Measurements from ENCODE around the gene FNIP2.

Gene FNIP2

DNA sequence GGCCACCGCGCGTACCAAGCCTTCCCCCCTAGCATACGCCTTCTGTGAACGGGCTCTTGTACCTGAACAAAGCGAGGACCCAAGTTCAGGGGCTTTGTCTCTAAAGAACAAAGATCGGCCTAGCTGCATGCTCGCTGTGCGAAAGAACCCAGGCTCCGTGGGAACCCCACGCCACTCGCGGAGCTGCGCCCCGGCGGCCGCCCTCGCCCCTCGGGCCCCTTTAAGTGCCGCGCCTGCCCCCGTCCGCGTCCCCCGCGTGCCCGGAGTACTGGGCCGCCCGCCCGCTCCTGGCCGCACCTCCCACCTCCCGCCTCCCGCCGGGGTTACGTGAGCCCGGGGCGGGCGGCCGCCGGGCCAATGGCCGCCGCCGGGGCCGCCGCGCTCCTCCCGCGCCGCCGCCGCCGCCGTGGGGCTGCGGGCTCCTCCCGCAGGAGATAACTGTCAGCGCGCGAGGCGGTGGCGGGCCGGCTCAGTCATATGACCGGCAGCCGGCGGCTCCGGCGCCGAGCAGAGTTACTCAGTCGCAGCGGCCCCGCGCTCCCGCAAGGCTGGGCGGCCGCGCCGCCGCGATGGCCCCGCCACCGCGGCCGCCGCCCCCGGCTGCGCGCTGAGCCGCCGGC is at the start of gene FNIP2:
FNIP2 (plus strand) TSS at position 472 of the 620 bp plus-strand sequence. CDS start 187 bp downstream, outside the sequence.
- H3K27me3 ChIP-seq (ENCODE audit: control insufficient read depth in 1 of 2, insufficient read depth in 2 of 2, low read length in 2 of 2) = no peaks in the 10 kb centered on the region
- H3K4me1 ChIP-seq (ENCODE audit: insufficient read depth, low read length) = peaks cover 30% of the 10 kb centered on the region
- H3K9me3 ChIP-seq (ENCODE audit: low read length) = no peaks in the 10 kb centered on the region
- peak within 1 kb of the TSS; percentile 63 to 87 for H3K4me3 ChIP-seq (ENCODE audit: low read depth in 1 of 2, low read length in 2 of 2)
- no peaks in the 10 kb centered on the region for H3K36me3 ChIP-seq (ENCODE audit: insufficient read depth, low read length)
- H3K9ac ChIP-seq (ENCODE audit: low read length) = peak within 1 kb of the TSS; percentile 66
- H3K27ac ChIP-seq (ENCODE audit: low read depth, low read length) = peak within 1 kb of the TSS; percentile 82

- H3K4me1 ChIP-seq (ENCODE audit: insufficient read depth, low read length) = peaks cover 8% of the 10 kb centered on the region
- no peak overlapping the region for H3K4me3 ChIP-seq (ENCODE audit: low read depth in 1 of 2, low read length in 2 of 2)
- H3K9me3 ChIP-seq (ENCODE audit: low read length) = no peaks in the 10 kb centered on the region
- peaks cover 31% of the 10 kb centered on the region for H3K36me3 ChIP-seq (ENCODE audit: insufficient read depth, low read length)
- no peaks in the 10 kb centered on the region for H3K27me3 ChIP-seq (ENCODE audit: control insufficient read depth in 1 of 2, insufficient read depth in 2 of 2, low read length in 2 of 2)
- no peak overlapping the region for H3K9ac ChIP-seq (ENCODE audit: low read length)
- H3K27ac ChIP-seq (ENCODE audit: low read depth, low read length) = no peak overlapping the region
These were observed 47.1 kb upstream of the FNIP2 start for GRCh38 chr4:158721680-158722079.

GRCh38 chr4:158722291-158722916 is 46.4 kb upstream of the FNIP2 start:
- Histone ChIP-seq H3K9me3 (ENCODE audit: low read length) (no peaks in the 10 kb centered on the region), H3K4me3 (ENCODE audit: low read depth in 1 of 2, low read length in 2 of 2) (peak overlapping the region; percentile 81 to 97), H3K36me3 (ENCODE audit: insufficient read depth, low read length) (peaks cover 27% of the 10 kb centered on the region), H3K27ac (ENCODE audit: low read depth, low read length) (peak overlapping the region; percentile 77), H3K27me3 (ENCODE audit: control insufficient read depth in 1 of 2, insufficient read depth in 2 of 2, low read length in 2 of 2) (no peaks in the 10 kb centered on the region), H3K4me1 (ENCODE audit: insufficient read depth, low read length) (peaks cover 8% of the 10 kb centered on the region), H3K9ac (ENCODE audit: low read length) (peak overlapping the region; percentile 75)

DNA sequence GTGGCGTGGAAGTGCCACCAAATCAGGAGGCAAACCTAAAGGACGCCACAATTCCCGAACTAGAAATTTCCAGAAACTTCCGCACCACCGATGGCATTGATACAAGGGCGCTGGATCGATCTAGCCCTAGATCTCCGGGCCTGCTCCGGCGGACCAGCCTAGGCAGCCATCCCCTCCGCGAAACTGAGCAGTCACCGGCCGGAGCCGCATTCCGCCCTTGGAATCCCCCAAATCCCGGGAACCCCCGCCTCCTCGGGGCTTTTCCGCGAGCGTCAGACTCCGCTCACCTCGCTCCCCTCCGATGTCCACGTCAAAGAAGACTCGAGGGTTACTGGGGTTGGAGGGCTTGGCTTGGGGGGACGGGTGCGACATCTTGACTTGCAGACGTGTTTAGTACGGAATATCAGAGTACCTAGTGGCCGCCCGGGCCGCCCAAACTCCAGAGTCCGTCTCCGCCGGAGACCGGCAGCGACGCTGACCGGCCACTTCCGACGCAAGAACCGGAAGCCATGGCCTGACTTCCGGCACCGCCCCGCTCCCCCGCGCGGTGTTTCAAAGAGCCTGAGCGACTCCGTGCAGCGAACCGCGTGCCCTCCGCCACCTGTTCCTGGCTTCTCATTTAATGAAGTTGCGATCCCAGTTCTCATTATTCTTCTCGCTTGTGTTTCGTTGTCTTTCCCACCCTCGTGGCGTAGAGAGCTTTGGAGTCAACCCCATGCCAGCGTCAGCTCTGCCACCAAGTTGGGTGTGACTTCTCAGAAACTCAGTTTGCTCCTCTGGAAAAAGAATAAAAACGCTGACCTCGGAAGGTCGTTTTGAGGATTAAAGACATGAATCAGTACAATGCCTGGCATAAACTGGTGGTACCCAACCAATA is 45.7 kb upstream of the FNIP2 start, which contains the start of gene PPID:
PPID (minus strand) TSS at position 480 of the 877 bp plus-strand sequence; CDS start at position 372, 108 bp downstream.
- H3K9me3 ChIP-seq (ENCODE audit: low read length) = no peaks in the 10 kb centered on the region
- peaks cover 20% of the 10 kb centered on the region for H3K36me3 ChIP-seq (ENCODE audit: insufficient read depth, low read length)
- H3K27ac ChIP-seq (ENCODE audit: low read depth, low read length) = peak within 1 kb of the TSS; percentile 77
- peaks cover 8% of the 10 kb centered on the region for H3K4me1 ChIP-seq (ENCODE audit: insufficient read depth, low read length)
- peak within 1 kb of the TSS; percentile 81 to 97 for H3K4me3 ChIP-seq (ENCODE audit: low read depth in 1 of 2, low read length in 2 of 2)
- H3K27me3 ChIP-seq (ENCODE audit: control insufficient read depth in 1 of 2, insufficient read depth in 2 of 2, low read length in 2 of 2) = no peaks in the 10 kb centered on the region
- H3K9ac ChIP-seq (ENCODE audit: low read length) = peak within 1 kb of the TSS; percentile 75

- Histone ChIP-seq H3K27me3 (ENCODE audit: control insufficient read depth in 1 of 2, insufficient read depth in 2 of 2, low read length in 2 of 2) (no peaks in the 10 kb centered on the region), H3K9me3 (ENCODE audit: low read length) (no peaks in the 10 kb centered on the region), H3K27ac (ENCODE audit: low read depth, low read length) (no peak overlapping the region), H3K4me3 (ENCODE audit: low read depth in 1 of 2, low read length in 2 of 2) (no peak overlapping the region), H3K9ac (ENCODE audit: low read length) (no peak overlapping the region), H3K36me3 (ENCODE audit: insufficient read depth, low read length) (peaks cover 5% of the 10 kb centered on the region), H3K4me1 (ENCODE audit: insufficient read depth, low read length) (peaks cover 8% of the 10 kb centered on the region)
These were observed 44.2 kb upstream of the FNIP2 start for GRCh38 chr4:158724637-158725036.

DNA sequence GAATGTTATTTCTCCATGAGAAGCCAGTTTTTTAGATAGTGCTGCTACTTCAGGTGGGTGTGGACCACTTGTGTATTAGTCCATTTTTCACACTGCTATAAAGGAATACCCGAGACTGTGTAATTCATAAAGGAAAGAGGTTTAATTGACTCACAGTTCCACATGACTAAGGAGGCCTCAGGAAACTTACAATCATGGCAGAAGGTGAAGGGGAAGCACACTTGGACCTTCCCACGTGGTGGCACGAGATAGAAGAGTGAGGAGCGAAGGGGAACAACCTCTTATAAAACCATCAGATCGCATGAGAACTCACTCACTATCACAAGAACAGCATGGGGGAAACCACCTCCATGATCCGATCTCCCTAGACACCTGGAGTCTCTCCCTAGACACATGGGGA is 42.2 kb upstream of the FNIP2 start:
- Histone ChIP-seq H3K4me1 (ENCODE audit: insufficient read depth, low read length) (peaks cover 8% of the 10 kb centered on the region), H3K27ac (ENCODE audit: low read depth, low read length) (no peak overlapping the region), H3K9ac (ENCODE audit: low read length) (no peak overlapping the region), H3K36me3 (ENCODE audit: insufficient read depth, low read length) (no peaks in the 10 kb centered on the region), H3K27me3 (ENCODE audit: control insufficient read depth in 1 of 2, insufficient read depth in 2 of 2, low read length in 2 of 2) (no peaks in the 10 kb centered on the region), H3K9me3 (ENCODE audit: low read length) (no peaks in the 10 kb centered on the region), H3K4me3 (ENCODE audit: low read depth in 1 of 2, low read length in 2 of 2) (no peak overlapping the region)

DNA sequence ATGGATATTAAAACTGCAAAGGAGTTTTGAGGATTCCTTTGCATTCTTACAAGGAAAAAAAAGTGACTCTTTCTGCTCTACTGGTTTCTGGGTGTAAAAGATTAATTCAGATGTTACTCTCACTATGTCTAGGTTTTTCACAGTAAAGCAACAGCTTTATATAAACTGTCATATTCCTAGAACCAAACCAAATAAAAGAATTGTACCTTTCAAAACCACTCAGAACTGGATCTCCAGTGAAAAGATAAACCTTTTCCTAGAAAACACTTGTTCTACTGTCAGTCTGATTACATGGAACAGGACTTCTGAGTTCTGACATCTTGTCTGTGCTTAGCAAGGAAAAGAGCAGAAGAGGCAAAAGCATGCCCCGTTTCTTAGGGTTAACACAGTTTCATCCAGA is 40.6 kb upstream of the FNIP2 start:
- Histone ChIP-seq H3K4me3 (ENCODE audit: low read depth in 1 of 2, low read length in 2 of 2) (no peak overlapping the region), H3K27me3 (ENCODE audit: control insufficient read depth in 1 of 2, insufficient read depth in 2 of 2, low read length in 2 of 2) (no peaks in the 10 kb centered on the region), H3K4me1 (ENCODE audit: insufficient read depth, low read length) (no peaks in the 10 kb centered on the region), H3K36me3 (ENCODE audit: insufficient read depth, low read length) (no peaks in the 10 kb centered on the region), H3K9ac (ENCODE audit: low read length) (no peak overlapping the region), H3K9me3 (ENCODE audit: low read length) (no peaks in the 10 kb centered on the region), H3K27ac (ENCODE audit: low read depth, low read length) (no peak overlapping the region)

DNA sequence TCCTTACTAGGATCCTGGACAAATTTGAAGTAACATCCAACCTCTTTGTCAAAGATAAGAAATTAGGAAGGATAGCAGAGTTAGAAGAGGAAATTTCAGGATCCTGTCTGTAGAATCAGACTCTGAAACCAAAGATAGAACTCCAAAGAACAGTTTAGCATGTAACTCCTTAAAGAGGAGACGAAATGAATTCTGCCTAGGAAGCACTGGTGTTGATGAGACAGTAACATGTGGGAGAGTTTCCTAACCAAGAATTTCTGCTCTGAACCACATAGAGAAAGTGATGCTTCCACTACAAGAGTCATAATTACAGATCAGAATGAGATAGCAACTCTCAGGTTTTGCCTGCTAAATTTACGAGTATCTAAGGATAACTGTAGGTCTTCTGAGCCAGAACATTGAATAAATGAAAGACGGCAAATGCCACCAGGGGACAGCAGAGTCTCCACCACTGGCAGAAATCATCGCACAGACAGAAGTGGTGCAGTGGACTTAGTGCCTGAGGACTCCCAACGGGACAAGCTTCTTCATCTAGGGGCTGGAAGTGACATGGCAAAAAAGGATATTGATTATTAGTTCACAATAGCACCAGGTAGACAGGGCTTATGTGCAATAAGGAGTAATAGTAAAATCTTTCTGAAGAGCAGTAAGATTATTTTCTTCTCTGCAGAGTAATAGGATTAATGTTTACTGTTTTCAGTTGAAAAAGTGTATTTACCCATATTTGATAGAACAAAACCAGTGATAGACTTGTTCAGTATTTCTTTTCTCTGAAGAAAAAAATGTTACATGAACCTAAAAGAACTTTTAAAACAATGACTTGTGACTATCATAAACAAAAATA is 38.9 kb upstream of the FNIP2 start:
- no peak overlapping the region for H3K27ac ChIP-seq (ENCODE audit: low read depth, low read length)
- H3K9me3 ChIP-seq (ENCODE audit: low read length) = no peaks in the 10 kb centered on the region
- no peaks in the 10 kb centered on the region for H3K4me1 ChIP-seq (ENCODE audit: insufficient read depth, low read length)
- H3K36me3 ChIP-seq (ENCODE audit: insufficient read depth, low read length) = no peaks in the 10 kb centered on the region
- no peaks in the 10 kb centered on the region for H3K27me3 ChIP-seq (ENCODE audit: control insufficient read depth in 1 of 2, insufficient read depth in 2 of 2, low read length in 2 of 2)
- no peak overlapping the region for H3K4me3 ChIP-seq (ENCODE audit: low read depth in 1 of 2, low read length in 2 of 2)
- H3K9ac ChIP-seq (ENCODE audit: low read length) = no peak overlapping the region

DNA sequence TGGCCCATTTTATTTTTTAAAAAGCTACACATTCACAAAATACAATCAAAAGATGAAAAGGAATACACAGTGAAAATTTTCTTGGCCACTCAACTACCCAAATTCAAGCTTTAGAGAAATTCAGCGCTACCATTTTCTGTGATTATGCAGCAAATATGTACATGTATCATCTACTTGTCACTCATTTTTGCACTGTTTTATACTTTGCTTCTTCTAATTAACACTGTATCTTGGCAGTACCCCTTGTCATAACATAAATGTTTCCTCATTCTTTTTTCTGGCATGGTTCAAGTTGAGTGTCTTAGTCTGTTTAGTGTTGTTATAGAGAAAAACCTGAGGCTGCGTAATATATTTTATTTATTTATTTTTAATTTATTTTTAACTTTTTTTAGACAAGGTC is 30.0 kb upstream of the FNIP2 start:
- Histone ChIP-seq H3K36me3 (ENCODE audit: insufficient read depth, low read length) (no peaks in the 10 kb centered on the region), H3K27ac (ENCODE audit: low read depth, low read length) (no peak overlapping the region), H3K27me3 (ENCODE audit: control insufficient read depth in 1 of 2, insufficient read depth in 2 of 2, low read length in 2 of 2) (no peaks in the 10 kb centered on the region), H3K4me1 (ENCODE audit: insufficient read depth, low read length) (no peaks in the 10 kb centered on the region), H3K9me3 (ENCODE audit: low read length) (no peaks in the 10 kb centered on the region), H3K9ac (ENCODE audit: low read length) (no peak overlapping the region), H3K4me3 (ENCODE audit: low read depth in 1 of 2, low read length in 2 of 2) (no peak overlapping the region)

DNA sequence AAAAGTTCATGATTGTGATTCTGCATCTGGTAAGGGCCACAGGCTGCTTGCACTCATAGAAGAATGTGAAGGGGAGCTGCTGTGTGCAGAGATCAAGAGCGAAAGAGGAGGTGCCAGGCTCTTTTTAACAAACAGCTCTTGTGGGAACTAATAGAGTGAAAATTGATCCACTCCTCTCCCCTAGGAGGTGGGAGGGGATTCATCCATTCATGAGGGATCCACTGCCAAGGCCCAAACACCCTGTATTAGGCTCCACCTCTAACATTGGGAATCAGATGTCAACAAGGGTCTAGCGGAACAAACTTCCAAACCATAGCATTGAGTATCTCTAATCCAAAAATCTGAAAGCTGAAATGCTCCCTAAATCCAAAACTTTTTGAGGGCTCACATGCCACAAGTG is 29.2 kb upstream of the FNIP2 start:
- no peaks in the 10 kb centered on the region for H3K4me1 ChIP-seq (ENCODE audit: insufficient read depth, low read length)
- no peak overlapping the region for H3K4me3 ChIP-seq (ENCODE audit: low read depth in 1 of 2, low read length in 2 of 2)
- no peaks in the 10 kb centered on the region for H3K9me3 ChIP-seq (ENCODE audit: low read length)
- no peaks in the 10 kb centered on the region for H3K36me3 ChIP-seq (ENCODE audit: insufficient read depth, low read length)
- no peak overlapping the region for H3K9ac ChIP-seq (ENCODE audit: low read length)
- H3K27me3 ChIP-seq (ENCODE audit: control insufficient read depth in 1 of 2, insufficient read depth in 2 of 2, low read length in 2 of 2) = no peaks in the 10 kb centered on the region
- H3K27ac ChIP-seq (ENCODE audit: low read depth, low read length) = no peak overlapping the region
